ENCODE data around the gene BACH2.

BACH2 gene

DNA sequence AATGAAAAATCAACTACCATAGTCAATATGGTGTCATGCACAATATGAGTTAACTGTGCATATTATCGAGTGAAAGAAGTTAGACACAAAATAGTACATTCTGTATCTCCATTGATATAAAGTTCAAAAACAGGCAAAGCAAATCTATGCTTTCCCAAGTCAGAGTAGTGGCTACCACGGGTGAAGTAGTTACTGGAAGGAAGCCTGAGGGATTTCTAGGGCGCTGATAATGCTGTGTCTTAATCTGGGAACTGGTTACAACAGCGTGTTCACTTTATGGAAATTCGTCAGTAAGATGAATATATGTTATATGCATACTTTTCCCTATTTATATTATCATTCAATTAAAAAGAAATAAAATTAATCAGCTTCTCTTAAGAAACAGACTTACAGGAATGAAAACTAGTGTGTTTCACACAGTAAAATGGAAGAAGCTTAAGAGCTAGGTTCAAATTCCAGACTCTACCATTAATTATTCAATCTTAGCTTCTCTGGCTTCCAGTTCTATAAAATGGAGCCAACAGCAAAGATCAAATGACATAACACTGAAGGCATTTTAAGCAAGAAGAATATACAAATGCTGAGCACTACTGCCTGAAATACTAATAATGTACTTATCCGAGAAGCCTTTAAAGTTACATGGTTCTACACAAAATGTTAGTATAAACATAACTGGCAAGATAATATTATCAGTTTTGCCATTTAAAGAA is 19.2 kb downstream of the BACH2 start:
- Mint-ChIP-seq H3K4me1 (peaks cover 13% of the 10 kb centered on the region), H3K27me3 (ENCODE audit: low read depth, poor library complexity) (no peaks in the 10 kb centered on the region), H3K9me3 (peaks cover 13% of the 10 kb centered on the region), H3K4me3 (no peak overlapping the region), H3K27ac (no peak overlapping the region), H3K36me3 (ENCODE audit: low read depth) (peaks cover 8% of the 10 kb centered on the region)
- TF ChIP-seq, protein P1, sequence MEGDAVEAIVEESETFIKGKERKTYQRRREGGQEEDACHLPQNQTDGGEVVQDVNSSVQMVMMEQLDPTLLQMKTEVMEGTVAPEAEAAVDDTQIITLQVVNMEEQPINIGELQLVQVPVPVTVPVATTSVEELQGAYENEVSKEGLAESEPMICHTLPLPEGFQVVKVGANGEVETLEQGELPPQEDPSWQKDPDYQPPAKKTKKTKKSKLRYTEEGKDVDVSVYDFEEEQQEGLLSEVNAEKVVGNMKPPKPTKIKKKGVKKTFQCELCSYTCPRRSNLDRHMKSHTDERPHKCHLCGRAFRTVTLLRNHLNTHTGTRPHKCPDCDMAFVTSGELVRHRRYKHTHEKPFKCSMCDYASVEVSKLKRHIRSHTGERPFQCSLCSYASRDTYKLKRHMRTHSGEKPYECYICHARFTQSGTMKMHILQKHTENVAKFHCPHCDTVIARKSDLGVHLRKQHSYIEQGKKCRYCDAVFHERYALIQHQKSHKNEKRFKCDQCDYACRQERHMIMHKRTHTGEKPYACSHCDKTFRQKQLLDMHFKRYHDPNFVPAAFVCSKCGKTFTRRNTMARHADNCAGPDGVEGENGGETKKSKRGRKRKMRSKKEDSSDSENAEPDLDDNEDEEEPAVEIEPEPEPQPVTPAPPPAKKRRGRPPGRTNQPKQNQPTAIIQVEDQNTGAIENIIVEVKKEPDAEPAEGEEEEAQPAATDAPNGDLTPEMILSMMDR (IDR thresholded peaks at IDR 0.05), result no peak
- DNase-seq, result no peak

DNA sequence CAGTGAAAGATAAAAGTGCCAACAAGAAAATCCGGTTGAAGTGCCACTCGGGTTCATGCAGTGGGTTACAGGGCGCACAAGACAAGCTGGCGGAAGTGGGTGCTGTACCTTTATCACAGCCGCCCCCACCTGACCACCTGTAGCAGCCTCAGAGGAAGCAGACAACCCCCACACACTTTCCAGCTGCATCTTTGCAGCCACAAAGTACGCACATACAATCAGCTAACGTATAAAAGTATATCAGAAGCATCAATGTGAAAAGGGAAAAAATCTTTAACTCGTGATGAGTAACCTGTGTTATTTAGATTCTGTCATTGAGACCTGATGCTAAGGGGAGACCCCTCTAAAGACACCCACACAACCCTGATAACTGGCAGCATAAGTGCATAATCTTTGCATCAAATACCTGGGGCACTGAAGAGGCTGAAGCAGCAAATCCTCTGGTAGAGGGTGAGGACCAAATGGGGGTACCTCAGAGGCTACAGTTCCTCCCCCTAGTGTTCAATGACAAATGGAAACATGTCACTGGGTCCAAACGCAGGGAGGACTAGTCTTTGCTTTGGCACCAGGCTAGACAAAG is 22.1 kb downstream of the BACH2 start:
- H3K4me1 Mint-ChIP-seq, result peaks cover 13% of the 10 kb centered on the region
- no peaks in the 10 kb centered on the region for H3K27me3 Mint-ChIP-seq (ENCODE audit: low read depth, poor library complexity)
- peaks cover 38% of the 10 kb centered on the region for H3K9me3 Mint-ChIP-seq
- peaks cover 34% of the 10 kb centered on the region for H3K36me3 Mint-ChIP-seq (ENCODE audit: low read depth)
- H3K4me3 Mint-ChIP-seq, result no peak overlapping the region
- no peak for DNase-seq
- no peak overlapping the region for H3K27ac Mint-ChIP-seq
- TF ChIP-seq, protein P1 (IDR thresholded peaks at IDR 0.05), result no peak

DNA sequence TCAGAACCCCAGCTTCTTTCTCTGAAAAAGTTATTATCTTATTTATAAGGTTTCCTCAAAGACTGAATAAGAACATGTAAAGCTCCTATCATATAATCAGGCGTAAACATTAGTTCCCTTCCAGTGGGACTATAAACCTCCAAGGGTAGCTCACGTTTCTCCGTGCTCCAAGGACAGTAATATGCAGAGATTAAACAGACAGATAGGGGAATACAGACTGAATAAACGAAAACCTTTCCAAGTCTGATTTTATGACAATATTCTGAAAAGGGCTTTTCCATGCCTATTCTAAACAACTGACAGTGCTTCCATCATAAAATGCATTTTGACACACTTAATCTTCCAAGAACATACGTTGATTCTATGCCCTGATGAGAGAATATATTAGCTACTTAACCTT is 22.8 kb downstream of the BACH2 start:
- Mint-ChIP-seq H3K4me1 (peaks cover 13% of the 10 kb centered on the region), H3K4me3 (no peak overlapping the region), H3K36me3 (ENCODE audit: low read depth) (peaks cover 34% of the 10 kb centered on the region), H3K9me3 (peaks cover 38% of the 10 kb centered on the region), H3K27ac (peak overlapping the region; percentile 91), H3K27me3 (ENCODE audit: low read depth, poor library complexity) (no peaks in the 10 kb centered on the region)
- TF ChIP-seq, protein P1 (IDR thresholded peaks at IDR 0.05), result no peak
- DNase-seq, result no peak

DNA sequence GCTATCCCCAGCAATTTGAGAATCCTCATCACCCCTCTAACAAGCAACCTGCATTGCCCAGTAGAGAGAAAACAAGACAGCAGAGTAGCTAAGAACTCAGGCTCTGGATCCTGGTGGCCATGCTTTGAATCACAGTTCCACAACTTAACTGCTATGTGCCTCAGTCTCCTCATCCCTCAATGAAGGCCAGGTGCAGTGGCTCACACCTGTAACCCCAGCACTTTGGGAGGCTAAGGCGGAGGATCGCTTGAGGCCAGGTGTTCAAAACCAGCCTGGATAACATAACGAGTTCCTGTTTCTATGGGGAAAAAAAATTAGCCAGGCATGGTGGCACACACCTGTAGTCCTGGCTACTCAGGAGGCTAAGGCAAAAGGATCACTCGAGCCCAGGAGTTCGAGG is 23.7 kb downstream of the BACH2 start:
- H3K27ac Mint-ChIP-seq, result no peak overlapping the region
- no peak overlapping the region for H3K4me3 Mint-ChIP-seq
- H3K27me3 Mint-ChIP-seq (ENCODE audit: low read depth, poor library complexity), result no peaks in the 10 kb centered on the region
- H3K4me1 Mint-ChIP-seq, result peaks cover 13% of the 10 kb centered on the region
- H3K9me3 Mint-ChIP-seq, result peaks cover 38% of the 10 kb centered on the region
- peaks cover 34% of the 10 kb centered on the region for H3K36me3 Mint-ChIP-seq (ENCODE audit: low read depth)
- TF ChIP-seq, protein P1 (IDR thresholded peaks at IDR 0.05), result no peak
- no peak for DNase-seq

DNA sequence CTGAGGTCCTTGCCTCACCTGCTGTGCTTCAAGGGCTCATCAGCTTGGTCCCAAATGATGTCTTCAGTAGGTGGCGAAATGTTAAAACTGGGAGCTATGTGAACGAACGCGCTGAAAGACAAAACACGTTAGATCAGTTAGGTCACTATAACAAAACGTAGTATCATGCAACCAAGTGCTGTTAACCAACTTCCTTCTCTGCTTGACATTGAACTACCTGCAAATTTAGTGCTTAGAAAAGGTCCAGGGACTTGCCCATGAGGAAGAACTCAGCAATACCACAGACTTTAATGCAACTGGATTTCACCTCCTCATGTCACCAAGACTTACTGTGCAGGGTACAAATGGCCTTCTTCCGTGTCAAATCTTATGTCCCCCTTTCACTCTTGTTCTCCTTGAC is 24.8 kb downstream of the BACH2 start:
- TF ChIP-seq, protein P1 (IDR thresholded peaks at IDR 0.05), result no peak
- Mint-ChIP-seq H3K4me3 (no peak overlapping the region), H3K9me3 (peaks cover 38% of the 10 kb centered on the region), H3K4me1 (peaks cover 13% of the 10 kb centered on the region), H3K27me3 (ENCODE audit: low read depth, poor library complexity) (no peaks in the 10 kb centered on the region), H3K36me3 (ENCODE audit: low read depth) (peaks cover 34% of the 10 kb centered on the region), H3K27ac (no peak overlapping the region)
- no peak for DNase-seq

DNA sequence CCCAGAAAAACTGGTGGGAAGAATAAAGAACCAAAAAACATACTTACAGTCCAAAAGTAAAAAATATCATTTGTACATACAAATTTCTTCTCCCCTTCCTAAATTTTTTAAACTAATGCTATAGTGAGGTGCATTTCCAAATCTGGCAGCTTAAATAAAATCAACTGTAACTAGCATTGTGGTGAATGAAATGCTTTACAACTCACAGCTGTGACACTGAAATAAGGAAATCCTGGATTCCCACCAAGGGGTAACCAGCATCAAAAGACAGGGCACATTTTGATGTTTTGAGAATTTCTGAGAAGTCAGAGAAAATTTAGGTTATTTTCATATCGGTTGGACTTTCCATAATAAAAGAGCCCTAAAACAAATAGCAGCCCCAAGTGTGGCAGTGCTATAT is 27.3 kb downstream of the BACH2 start:
- TF ChIP-seq, protein P1 (IDR thresholded peaks at IDR 0.05), result no peak
- DNase-seq, result no peak
- peaks cover 33% of the 10 kb centered on the region for H3K9me3 Mint-ChIP-seq
- no peak overlapping the region for H3K27ac Mint-ChIP-seq
- H3K36me3 Mint-ChIP-seq (ENCODE audit: low read depth), result peaks cover 30% of the 10 kb centered on the region
- H3K27me3 Mint-ChIP-seq (ENCODE audit: low read depth, poor library complexity), result no peaks in the 10 kb centered on the region
- H3K4me3 Mint-ChIP-seq, result no peak overlapping the region
- H3K4me1 Mint-ChIP-seq, result peaks cover 11% of the 10 kb centered on the region

Data from nephron progenitor cell (in vitro differentiated cells).